H1 (cell line): ENCODE results near the gene KCNH6. TPM values are rescaled to one million over a fixed set of nuclear protein-coding genes. Genes with fewer than 3 reads are reported as not detected.

Source experiments
- BCL11A ChIP-seq, 2 experiments: IDR thresholded peaks; one replicate each; pipeline ENCODE4 v1.6.1; 2011; ENCODE audit warnings: low read depth in 2 of 2, low read length in 2 of 2, mild to moderate bottlenecking in 2 of 2
- CREB1 ChIP-seq: IDR thresholded peaks from 2 replicates; pipeline ENCODE4 v1.6.1; 2012; ENCODE audit warnings: inconsistent platforms
- HDAC2 ChIP-seq, 2 experiments: fragments of 300-600 bp in 1 of 2; sonication (generic) in 1 of 2; IDR thresholded peaks; 2 replicates each; pipeline ENCODE4 v1.6.1; 2011 to 2012; ENCODE audit warnings: low read depth in 2 of 2, low read length in 2 of 2, mild to moderate bottlenecking in 2 of 2, moderate library complexity in 2 of 2, borderline replicate concordance in 1 of 2, inconsistent platforms in 1 of 2
- KDM4A ChIP-seq: IDR thresholded peaks from one replicate; pipeline ENCODE4 v1.7.1; 2012; ENCODE audit warnings: low read depth, mild to moderate bottlenecking, moderate library complexity, low read length, inconsistent platforms; ENCODE audit not compliant: severe bottlenecking
- RAD21 ChIP-seq, 2 experiments: IDR thresholded peaks in 1 of 2; conservative IDR thresholded peaks in 1 of 2; 2 replicates each; pipeline ENCODE4 v1.6.1; 2011; ENCODE audit warnings: low read depth in 2 of 2, low read length in 2 of 2, improper control_type of control experiment in 1 of 2, inconsistent platforms in 1 of 2, mild to moderate bottlenecking in 1 of 2, moderate library complexity in 1 of 2
- TCF12 ChIP-seq: IDR thresholded peaks from 2 replicates; pipeline ENCODE4 v1.6.1; 2011; ENCODE audit warnings: low read depth, mild to moderate bottlenecking, low read length
- polyA plus RNA-seq, 7 experiments: library from polyadenylated mRNA; depleted of rRNA in 3 of 7; stranded (reverse) in 5 of 7; unstranded in 2 of 7; fragments of >200 nt in 5 of 7; fragments of 200-250 nt in 2 of 7; gene quantifications; 1 replicate in 5 of 7; 2 replicates in 1 of 7; 4 replicates in 1 of 7; pipeline versions ENCODE4 v1.2.1 to v1.2.3, GENCODE V29; 2011 to 2013; ENCODE audit warnings: missing spikeins in 2 of 7, mixed read lengths in 2 of 7
- total RNA-seq: library from RNA; stranded (reverse); fragmentation: NEBNext Ultra II Directional; extraction: Animal tissue kit (Norgen Biotek cat#: 25700); gene quantifications from 2 replicates; pipeline ENCODE4 v1.2.1, GENCODE V29; 2021
- TF ChIP-seq, protein P1 (sequence below): IDR thresholded peaks from 2 replicates; pipeline ENCODE4 v1.6.1; 2012; ENCODE audit warnings: inconsistent platforms

Gene KCNH6
- total and polyA plus RNA-seq, 2 of the 8 experiments (the other 6 are each of a cell fraction or from before 2014, with no cell fraction given): 1.8 to 3.6 TPM

DNA sequence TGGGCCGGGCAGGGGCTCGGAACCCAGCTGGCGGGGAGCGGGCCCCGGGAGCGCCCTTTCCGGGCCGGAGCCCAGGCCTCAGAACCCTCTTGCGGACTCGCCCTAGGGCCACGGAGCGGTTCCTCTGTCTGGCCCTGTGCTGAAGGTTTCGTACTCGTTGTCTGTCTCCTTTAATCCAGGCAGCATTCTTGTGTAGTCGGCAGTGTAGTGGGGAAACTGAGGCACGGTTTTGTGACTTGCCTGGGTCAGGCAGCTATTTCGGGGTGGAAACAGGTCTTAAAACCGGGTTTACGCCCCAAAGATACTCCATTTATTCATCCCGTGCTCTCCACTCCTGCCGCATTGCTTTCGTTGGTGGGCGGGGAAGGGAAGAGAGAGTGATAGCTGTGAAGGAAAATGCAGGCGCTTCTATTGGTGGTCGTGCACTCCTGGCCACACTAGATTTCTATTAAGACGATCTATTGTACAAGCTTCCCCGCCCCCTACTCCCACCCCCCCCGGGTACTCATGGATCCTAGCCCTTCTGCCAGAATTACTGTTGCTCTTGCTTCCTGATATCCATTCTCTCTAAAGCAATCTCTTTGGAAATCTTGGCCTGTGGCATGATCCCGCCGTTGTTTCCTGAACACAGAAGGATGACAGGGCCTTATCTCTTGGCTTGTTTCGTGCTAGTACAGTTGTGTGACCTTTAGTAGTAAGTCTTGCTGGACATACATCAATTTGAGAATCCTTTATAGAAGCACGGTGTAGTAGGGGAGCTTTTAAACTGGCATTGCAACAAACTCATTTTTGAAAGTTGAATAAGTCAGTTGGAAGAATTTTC is 27.9 kb downstream of the KCNH6 start (continued):
- TF ChIP-seq CREB1: no peak
- no peak for TF ChIP-seq RAD21 (IDR thresholded peaks at IDR 0.05 in 1 of 2, conservative IDR thresholded peaks at IDR 0.05 in 1 of 2; ENCODE audit: low read depth in 2 of 2, low read length in 2 of 2)
- no peak for TF ChIP-seq TCF12
- no peak for TF ChIP-seq KDM4A
- TF ChIP-seq, protein P1, sequence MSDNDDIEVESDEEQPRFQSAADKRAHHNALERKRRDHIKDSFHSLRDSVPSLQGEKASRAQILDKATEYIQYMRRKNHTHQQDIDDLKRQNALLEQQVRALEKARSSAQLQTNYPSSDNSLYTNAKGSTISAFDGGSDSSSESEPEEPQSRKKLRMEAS: no peak
- TF ChIP-seq HDAC2 (IDR thresholded peaks at IDR 0.05; ENCODE audit: borderline replicate concordance in 1 of 2, low read depth in 2 of 2, low read length in 2 of 2): 0 out of 4 replicates have a peak, but pooled peaks of 1 of the 2 experiments have one; percentile 49
- no peak for TF ChIP-seq BCL11A (IDR thresholded peaks at IDR 0.05; ENCODE audit: low read depth in 2 of 2, low read length in 2 of 2)
